ENCODE results near the gene ALDH1B1.

- no peak for TF ChIP-seq FOXA1 (IDR thresholded peaks at IDR 0.05)
- TF ChIP-seq SP1 (IDR thresholded peaks at IDR 0.05) = no peak
Measured at GRCh38 chr9:38367898-38368297, 24.6 kb upstream of the ALDH1B1 start.
